ENCODE results near the gene FAM13A.
"Not testable (repeated sequence)": the region's sequence is repeated elsewhere in the genome, so short reads cannot be mapped to it uniquely, and the experiment has no call there.

The FAM13A gene

DNA sequence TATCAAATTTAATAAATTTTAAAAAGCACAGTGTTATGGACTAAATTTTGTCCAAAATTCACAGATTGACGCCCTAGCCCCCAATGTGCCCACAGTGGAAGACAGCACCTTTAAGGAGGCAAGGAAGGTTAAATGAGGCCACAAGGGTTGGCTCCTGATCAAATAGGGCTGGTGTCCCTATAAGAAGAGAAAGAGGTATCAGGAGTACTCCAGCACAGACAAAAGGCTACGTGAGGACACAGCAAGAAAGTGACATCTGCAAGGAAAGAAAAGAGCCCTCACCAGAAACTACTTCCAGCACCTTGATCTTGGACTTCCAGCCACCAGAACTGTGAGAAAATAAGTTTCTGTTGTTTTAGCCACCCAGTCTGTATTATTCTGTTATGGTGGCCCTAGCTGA, 48.8 kb downstream of the FAM13A start:
- H3K4me3 ChIP-seq (ENCODE audit: low read depth, low read length) = no peak overlapping the region
- no peak for TF ChIP-seq CTCF (IDR thresholded peaks at IDR 0.05; ENCODE audit: low read depth, low read length)

- no peak overlapping the region for H3K4me3 ChIP-seq (ENCODE audit: low read depth, low read length)
- TF ChIP-seq CTCF (IDR thresholded peaks at IDR 0.05; ENCODE audit: low read depth, low read length) = no peak
These were observed 49.5 kb downstream of the FAM13A start for GRCh38 chr4:89007338-89007939.

DNA sequence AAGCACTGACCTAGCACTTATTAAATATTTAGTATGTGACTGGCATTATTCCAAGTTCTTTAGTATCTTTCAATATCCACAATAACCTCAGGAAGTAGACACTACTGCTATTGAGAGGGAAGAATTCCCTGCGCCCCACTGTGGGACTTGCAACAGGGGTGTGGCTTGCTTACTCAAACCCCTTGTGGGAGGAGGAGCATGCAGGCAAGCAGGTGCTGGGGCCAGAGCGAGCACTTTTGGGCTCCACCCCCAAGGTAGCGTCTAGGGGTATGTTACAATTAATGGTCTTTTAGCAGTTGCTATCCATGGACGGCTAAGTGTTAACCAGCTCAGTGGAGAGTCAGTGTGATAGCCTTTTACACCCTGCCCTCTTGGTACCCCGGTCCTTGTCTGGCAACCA, 50.7 kb downstream of the FAM13A start:
- TF ChIP-seq CTCF (IDR thresholded peaks at IDR 0.05; ENCODE audit: low read depth, low read length) = no peak
- H3K4me3 ChIP-seq (ENCODE audit: low read depth, low read length) = no peak overlapping the region

- not testable (repeated sequence) for H3K4me3 ChIP-seq (ENCODE audit: low read depth, low read length)
These were observed 51.9 kb downstream of the FAM13A start for GRCh38 chr4:89005066-89005465.

GRCh38 chr4:89001647-89002445, 55.1 kb downstream of the FAM13A start:
- H3K4me3 ChIP-seq (ENCODE audit: low read depth, low read length) = no peak overlapping the region
- TF ChIP-seq CTCF (IDR thresholded peaks at IDR 0.05; ENCODE audit: low read depth, low read length) = no peak

DNA sequence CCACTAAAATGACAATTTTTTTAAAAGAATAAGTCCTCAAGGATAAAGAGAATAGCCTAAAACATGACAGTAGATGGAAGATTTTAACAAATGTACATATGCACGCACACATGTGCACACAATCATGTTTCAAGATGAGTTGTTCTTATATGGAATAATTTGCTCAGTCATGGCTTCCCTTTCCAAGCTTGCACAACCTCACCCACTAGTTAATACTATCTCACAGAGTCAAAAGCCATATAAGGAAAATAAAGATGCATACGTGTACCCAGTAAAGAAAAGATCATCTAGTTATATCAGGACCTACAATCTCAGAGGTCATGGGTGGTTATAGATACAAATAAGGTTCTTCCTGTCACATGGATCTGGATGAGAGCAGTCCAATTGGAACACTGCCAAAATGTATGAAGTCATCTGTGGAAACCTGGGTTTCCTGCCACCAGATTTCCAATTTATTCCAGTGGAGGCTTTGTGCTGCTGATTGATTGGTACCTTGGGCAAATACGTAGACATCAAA, 56.1 kb downstream of the FAM13A start:
- no peak for TF ChIP-seq CTCF (IDR thresholded peaks at IDR 0.05; ENCODE audit: low read depth, low read length)
- H3K4me3 ChIP-seq (ENCODE audit: low read depth, low read length) = no peak overlapping the region

DNA sequence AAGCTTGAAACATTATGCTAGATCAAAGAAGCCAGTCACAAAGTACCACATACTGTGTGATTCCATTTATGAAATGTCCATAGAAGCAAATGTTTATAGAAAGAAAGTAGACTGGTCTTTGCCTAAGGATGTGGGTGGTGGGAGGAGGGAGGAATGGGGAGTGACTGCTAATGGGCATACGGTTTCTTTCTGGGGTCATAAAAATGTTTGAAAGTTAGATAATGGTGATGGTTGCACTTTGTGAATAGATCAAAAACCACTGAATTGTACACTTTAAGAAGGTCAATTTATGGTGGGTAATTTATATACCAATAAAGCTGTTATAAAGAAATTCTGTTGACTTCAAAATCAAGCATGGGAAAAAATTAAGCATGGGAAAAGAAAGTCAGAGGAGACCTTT, 56.6 kb downstream of the FAM13A start:
- H3K4me3 ChIP-seq (ENCODE audit: low read depth, low read length) = no peak overlapping the region
- TF ChIP-seq CTCF (IDR thresholded peaks at IDR 0.05; ENCODE audit: low read depth, low read length) = no peak
